K562 (cell line): ENCODE results near the gene BEST4.

Experiments used
- CREB5 ChIP-seq: fragments of 250-450 bp; sonication (Bioruptor Pico); IDR thresholded peaks from 2 replicates; pipeline ENCODE4 v1.5.0; 2020; ENCODE audit warnings: mild to moderate bottlenecking
- CTCF ChIP-seq, 3 experiments: IDR thresholded peaks in 2 of 3; conservative IDR thresholded peaks in 1 of 3; 2 replicates each; pipeline ENCODE4 v1.5.1; 2011 to 2012; ENCODE audit warnings: low read length in 3 of 3, mild to moderate bottlenecking in 3 of 3, control low read depth in 2 of 3, improper control_type of control experiment in 1 of 3, inconsistent platforms in 1 of 3, low read depth in 1 of 3, mixed read lengths in 1 of 3, moderate library complexity in 1 of 3; ENCODE audit not compliant: insufficient read depth in 2 of 3
- HCFC1 ChIP-seq: IDR thresholded peaks from 2 replicates; pipeline ENCODE4 v1.6.1; 2012; ENCODE audit warnings: low read depth, low read length, improper control_type of control experiment
- HINFP ChIP-seq: fragments of 450-650 bp; conservative IDR thresholded peaks from 2 replicates; pipeline ENCODE4 v1.6.1; 2016; ENCODE audit warnings: missing genetic modification characterization, low read depth, mild to moderate bottlenecking, control low read depth, missing compliant biosample characterization
- HIVEP1 ChIP-seq: fragments of 250-450 bp; sonication (Bioruptor Pico); IDR thresholded peaks from 2 replicates; pipeline ENCODE4 v1.4.0; 2020; ENCODE audit warnings: mild to moderate bottlenecking
- JUN ChIP-seq, 2 experiments: sonication (generic) in 1 of 2; formaldehyde crosslinking in 1 of 2; IDR thresholded peaks; 2 replicates each; pipeline versions ENCODE4 v1.6.1 to v1.8.0; 2012 to 2022; ENCODE audit warnings: borderline replicate concordance in 2 of 2, mild to moderate bottlenecking in 2 of 2, improper control_type of control experiment in 1 of 2, low read depth in 1 of 2, low read length in 1 of 2, missing genetic modification reagents in 1 of 2
- MTA2 ChIP-seq: fragments of 450-650 bp; IDR thresholded peaks from 2 replicates; pipeline ENCODE4 v1.6.1; 2016; ENCODE audit warnings: low read depth
- POLR2A ChIP-seq: fragments of 450-650 bp; conservative IDR thresholded peaks from 2 replicates; pipeline ENCODE4 v1.6.1; 2016
- ZNF146 ChIP-seq: IDR thresholded peaks from one replicate; pipeline ENCODE4 v1.6.1; 2018; ENCODE audit warnings: missing compliant biosample characterization; ENCODE audit not compliant: unreplicated experiment
- ZNF561 ChIP-seq: fragments of 450-650 bp; formaldehyde crosslinking; conservative IDR thresholded peaks from 2 replicates; pipeline ENCODE4 v1.4.0; 2020; ENCODE audit warnings: mild to moderate bottlenecking, moderate library complexity
- ZNF717 ChIP-seq: fragments of 250-450 bp; sonication (Bioruptor Pico); IDR thresholded peaks from 2 replicates; pipeline ENCODE4 v1.5.0; 2021

- TF ChIP-seq CREB5 (CRISPR knock-in tag) (no peak), ZNF561 (CRISPR knock-in tag) (no peak), JUN (IDR thresholded peaks at IDR 0.05; ENCODE audit: borderline replicate concordance, low read depth, low read length) (no peak), JUN (CRISPR knock-in tag; IDR thresholded peaks at IDR 0.05; ENCODE audit: borderline replicate concordance) (no peak), CTCF (IDR thresholded peaks at IDR 0.05 in 2 of 3, conservative IDR thresholded peaks at IDR 0.05 in 1 of 3; ENCODE audit: insufficient read depth in 2 of 3, low read depth in 1 of 3, low read length in 3 of 3) (no peak), ZNF146 (CRISPR knock-in tag) (no peak), HIVEP1 (CRISPR knock-in tag) (no peak), MTA2 (no peak), HCFC1 (no peak), HINFP (tag) (no peak), POLR2A (no peak), ZNF717 (no peak)
These were observed 3.0 kb downstream of the BEST4 start for GRCh38 chr1:44785029-44785380.
